Panc1 (cell line): ENCODE measurements around the gene SOX18. TPM values are rescaled to one million over a fixed set of nuclear protein-coding genes. Genes with fewer than 3 reads are reported as not detected.

Experiments
- ATAC-seq: fragments of 200-7000 bp; cut with Tn5 transposase; 2 replicates; pipeline ENCODE4 v1.9.1; 2020; ENCODE audit warnings: mild to moderate bottlenecking, moderate library complexity
- BruUV-seq: library from RNA; stranded (reverse); fragments of 400-500 nt; replicated peaks from 2 replicates; lab custom pipeline; 2021; lab: Mats Ljungman, UMichigan
- CTCF ChIA-PET: fragments of 300-600 bp; sonication (Branson Sonifier 250); formaldehyde crosslinking; loops from one replicate; lab custom pipeline; 2022; ENCODE audit warnings: antibody characterized with exemption; lab: Charles Lee
- POLR2A ChIA-PET: fragments of 300-600 bp; sonication (Branson Sonifier 250); formaldehyde crosslinking; loops from one replicate; lab custom pipeline; 2022; ENCODE audit warnings: antibody characterized with exemption; lab: Charles Lee
- DNase-seq: peaks from one replicate; pipeline ENCODE4 v3.0.0-alpha.2; 2010; ENCODE audit warnings: low read depth, low spot score
- H3K27ac ChIP-seq: 2 replicates; pipeline ENCODE4 v1.5.1; 2011; ENCODE audit warnings: mild to moderate bottlenecking, low read length, inconsistent platforms
- H3K27me3 ChIP-seq: fragments of 200-500 bp; sonication (Bioruptor generic); 2 replicates; pipeline ENCODE4 v1.6.0; 2014; ENCODE audit warnings: low read length, inconsistent platforms; ENCODE audit not compliant: control insufficient read depth, insufficient read depth
- H3K36me3 ChIP-seq: fragments of 200-500 bp; sonication (Bioruptor generic); 2 replicates; pipeline ENCODE4 v1.5.1; 2014; ENCODE audit warnings: inconsistent platforms, mild to moderate bottlenecking, low read length, moderate library complexity; ENCODE audit not compliant: control insufficient read depth, insufficient read depth
- H3K4me1 ChIP-seq: 2 replicates; pipeline ENCODE4 v1.5.1; 2011; ENCODE audit warnings: inconsistent platforms, mild to moderate bottlenecking, low read length, moderate library complexity; ENCODE audit not compliant: control insufficient read depth, insufficient read depth
- H3K4me3 ChIP-seq, 2 experiments: 2 replicates each; pipeline ENCODE4 v1.5.1; 2011 to 2012; ENCODE audit warnings: low read depth in 2 of 2, low read length in 2 of 2, mild to moderate bottlenecking in 2 of 2, inconsistent platforms in 1 of 2, moderate library complexity in 1 of 2
- H3K9me3 ChIP-seq: fragments of 200-500 bp; sonication (Bioruptor generic); 2 replicates; pipeline ENCODE4 v1.5.1; 2014; ENCODE audit warnings: low read depth, mild to moderate bottlenecking, inconsistent platforms, low read length, moderate library complexity; ENCODE audit not compliant: control insufficient read depth, insufficient read depth
- POLR2AphosphoS5 ChIP-seq: IDR thresholded peaks from 2 replicates; pipeline ENCODE4 v1.6.1; 2012; ENCODE audit warnings: mild to moderate bottlenecking, low read depth, low read length, moderate library complexity
- SIN3A ChIP-seq: IDR thresholded peaks from 2 replicates; pipeline ENCODE4 v1.6.1; 2012; ENCODE audit warnings: low read depth, mild to moderate bottlenecking, low read length, moderate library complexity, borderline replicate concordance; ENCODE audit not compliant: insufficient read depth
- TCF7L2 ChIP-seq: IDR thresholded peaks from 2 replicates; pipeline ENCODE4 v1.6.1; 2011; ENCODE audit warnings: mild to moderate bottlenecking, low read depth, low read length, inconsistent platforms
- in situ Hi-C: cut with HindIII; loops from 2 replicates; pipeline ENCODE4 v1.10.0; 2016; ENCODE audit warnings: low sequenced_read_pairs, low pct_unique_long_range_greater_than_20kb
- intact Hi-C: fragments of 100-400 bp; cut with micrococcal nuclease; formaldehyde crosslinking; loops from one replicate; pipeline ENCODE4 v1.10.0; 2022; ENCODE audit not compliant: unreplicated experiment
- total RNA-seq: library from RNA; stranded (reverse); gene quantifications from one replicate; pipeline ENCODE4 v1.2.1, GENCODE V29; 2021; ENCODE audit not compliant: unreplicated experiment
- TF ChIP-seq, protein P1 (sequence below), 2 experiments: IDR thresholded peaks; 2 replicates each; pipeline ENCODE4 v1.6.1; 2011 to 2012; ENCODE audit warnings: low read depth in 2 of 2, control low read depth in 1 of 2, low read length in 1 of 2, mild to moderate bottlenecking in 1 of 2, moderate library complexity in 1 of 2; ENCODE audit not compliant: insufficient read depth in 1 of 2
- TF ChIP-seq, protein P2 (sequence below): fragments of 450-650 bp; IDR thresholded peaks from 2 replicates; pipeline ENCODE4 v1.5.1; 2017; ENCODE audit warnings: mild to moderate bottlenecking

SOX18 gene
- total RNA-seq, 1 experiment from 2014 or later = 18.7 TPM

DNA sequence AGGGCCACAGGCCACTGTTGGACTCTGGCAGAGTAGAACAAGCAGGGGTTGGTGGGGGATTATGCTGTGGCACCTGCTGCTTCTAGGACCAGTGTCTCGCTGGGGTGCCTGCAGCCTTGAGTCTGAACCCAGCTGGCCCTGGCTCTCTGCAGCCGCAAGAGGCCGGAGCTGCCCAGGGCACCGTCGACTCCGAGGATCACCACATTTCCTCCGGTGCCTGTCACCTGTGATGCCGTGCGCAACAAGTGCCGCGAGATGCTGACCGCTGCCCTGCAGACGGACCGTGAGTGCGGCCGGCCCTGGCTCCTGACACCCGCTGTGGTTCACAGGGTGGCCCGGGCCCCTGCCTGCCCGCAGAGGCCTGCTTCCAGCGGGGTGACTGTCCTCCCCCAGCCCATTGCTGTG is 19.8 kb upstream of the SOX18 start:
- no peak overlapping the region for H3K27ac ChIP-seq
- H3K4me1 ChIP-seq = peaks cover 21% of the 10 kb centered on the region
- CTCF ChIA-PET = no interaction called here
- intact Hi-C loops = no loop called here
- TF ChIP-seq, protein P1, sequence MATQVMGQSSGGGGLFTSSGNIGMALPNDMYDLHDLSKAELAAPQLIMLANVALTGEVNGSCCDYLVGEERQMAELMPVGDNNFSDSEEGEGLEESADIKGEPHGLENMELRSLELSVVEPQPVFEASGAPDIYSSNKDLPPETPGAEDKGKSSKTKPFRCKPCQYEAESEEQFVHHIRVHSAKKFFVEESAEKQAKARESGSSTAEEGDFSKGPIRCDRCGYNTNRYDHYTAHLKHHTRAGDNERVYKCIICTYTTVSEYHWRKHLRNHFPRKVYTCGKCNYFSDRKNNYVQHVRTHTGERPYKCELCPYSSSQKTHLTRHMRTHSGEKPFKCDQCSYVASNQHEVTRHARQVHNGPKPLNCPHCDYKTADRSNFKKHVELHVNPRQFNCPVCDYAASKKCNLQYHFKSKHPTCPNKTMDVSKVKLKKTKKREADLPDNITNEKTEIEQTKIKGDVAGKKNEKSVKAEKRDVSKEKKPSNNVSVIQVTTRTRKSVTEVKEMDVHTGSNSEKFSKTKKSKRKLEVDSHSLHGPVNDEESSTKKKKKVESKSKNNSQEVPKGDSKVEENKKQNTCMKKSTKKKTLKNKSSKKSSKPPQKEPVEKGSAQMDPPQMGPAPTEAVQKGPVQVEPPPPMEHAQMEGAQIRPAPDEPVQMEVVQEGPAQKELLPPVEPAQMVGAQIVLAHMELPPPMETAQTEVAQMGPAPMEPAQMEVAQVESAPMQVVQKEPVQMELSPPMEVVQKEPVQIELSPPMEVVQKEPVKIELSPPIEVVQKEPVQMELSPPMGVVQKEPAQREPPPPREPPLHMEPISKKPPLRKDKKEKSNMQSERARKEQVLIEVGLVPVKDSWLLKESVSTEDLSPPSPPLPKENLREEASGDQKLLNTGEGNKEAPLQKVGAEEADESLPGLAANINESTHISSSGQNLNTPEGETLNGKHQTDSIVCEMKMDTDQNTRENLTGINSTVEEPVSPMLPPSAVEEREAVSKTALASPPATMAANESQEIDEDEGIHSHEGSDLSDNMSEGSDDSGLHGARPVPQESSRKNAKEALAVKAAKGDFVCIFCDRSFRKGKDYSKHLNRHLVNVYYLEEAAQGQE (IDR thresholded peaks at IDR 0.05; ENCODE audit: insufficient read depth in 1 of 2, low read depth in 2 of 2, low read length in 1 of 2) = no peak
- TF ChIP-seq SIN3A = no peak
- no peak for TF ChIP-seq TCF7L2
- TF ChIP-seq, protein P2, sequence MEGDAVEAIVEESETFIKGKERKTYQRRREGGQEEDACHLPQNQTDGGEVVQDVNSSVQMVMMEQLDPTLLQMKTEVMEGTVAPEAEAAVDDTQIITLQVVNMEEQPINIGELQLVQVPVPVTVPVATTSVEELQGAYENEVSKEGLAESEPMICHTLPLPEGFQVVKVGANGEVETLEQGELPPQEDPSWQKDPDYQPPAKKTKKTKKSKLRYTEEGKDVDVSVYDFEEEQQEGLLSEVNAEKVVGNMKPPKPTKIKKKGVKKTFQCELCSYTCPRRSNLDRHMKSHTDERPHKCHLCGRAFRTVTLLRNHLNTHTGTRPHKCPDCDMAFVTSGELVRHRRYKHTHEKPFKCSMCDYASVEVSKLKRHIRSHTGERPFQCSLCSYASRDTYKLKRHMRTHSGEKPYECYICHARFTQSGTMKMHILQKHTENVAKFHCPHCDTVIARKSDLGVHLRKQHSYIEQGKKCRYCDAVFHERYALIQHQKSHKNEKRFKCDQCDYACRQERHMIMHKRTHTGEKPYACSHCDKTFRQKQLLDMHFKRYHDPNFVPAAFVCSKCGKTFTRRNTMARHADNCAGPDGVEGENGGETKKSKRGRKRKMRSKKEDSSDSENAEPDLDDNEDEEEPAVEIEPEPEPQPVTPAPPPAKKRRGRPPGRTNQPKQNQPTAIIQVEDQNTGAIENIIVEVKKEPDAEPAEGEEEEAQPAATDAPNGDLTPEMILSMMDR = no peak
- no peak for TF ChIP-seq POLR2AphosphoS5
- no peaks in the 10 kb centered on the region for H3K27me3 ChIP-seq
- H3K4me3 ChIP-seq = no peak overlapping the region
- ATAC-seq (no peak), DNase-seq (no peak)
- POLR2A ChIA-PET = no interaction called here
- no peaks in the 10 kb centered on the region for H3K36me3 ChIP-seq
- no peaks in the 10 kb centered on the region for H3K9me3 ChIP-seq
- no TSS peak for BruUV-seq
- in situ Hi-C loops = no loop called here

DNA sequence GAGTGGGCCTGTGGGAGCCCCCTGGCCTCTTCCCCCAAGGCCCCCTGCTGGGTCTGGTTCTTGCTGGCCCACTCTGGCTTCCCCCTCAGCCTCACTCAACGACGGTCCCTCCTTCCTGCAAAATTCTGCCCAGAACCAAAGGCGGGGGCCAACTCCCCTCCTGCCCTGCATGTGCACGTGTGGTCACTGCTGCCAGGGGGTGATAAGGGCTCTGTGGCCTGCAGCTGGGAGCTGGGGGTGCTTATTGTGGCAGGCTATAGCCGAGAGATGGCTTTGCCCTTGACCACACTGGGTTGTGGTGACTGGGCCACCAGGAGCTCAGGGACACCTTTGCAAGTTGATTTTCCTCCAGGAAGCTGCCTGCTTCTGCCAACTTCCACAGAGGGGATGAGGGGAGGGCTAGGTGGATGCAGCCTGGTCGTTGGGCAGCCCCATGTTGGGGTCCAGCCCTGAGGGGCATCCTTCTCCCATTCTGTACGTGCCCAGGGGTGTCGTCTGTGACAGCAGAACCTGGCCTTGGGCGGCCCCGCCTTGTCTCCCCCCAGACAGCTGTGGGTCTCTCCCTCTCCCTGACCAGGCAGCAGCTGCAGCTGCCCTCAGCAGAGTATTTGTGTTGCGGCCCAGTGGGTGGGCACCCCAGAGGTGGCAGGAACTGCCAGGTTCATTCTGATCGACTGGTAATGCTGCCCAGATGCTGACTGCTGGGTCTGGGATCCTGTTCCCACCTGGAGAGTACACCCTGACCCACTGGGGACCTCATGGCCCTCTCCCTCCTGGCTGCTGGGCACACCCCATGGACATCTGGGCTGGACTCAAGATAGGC is 19.2 kb upstream of the SOX18 start:
- CTCF ChIA-PET = no interaction called here
- H3K4me3 ChIP-seq = no peak overlapping the region
- no TSS peak for BruUV-seq
- TF ChIP-seq, protein P2 = no peak
- TF ChIP-seq POLR2AphosphoS5 (no peak), TCF7L2 (no peak)
- ATAC-seq (no peak), DNase-seq (no peak)
- no peaks in the 10 kb centered on the region for H3K9me3 ChIP-seq
- intact Hi-C loops (no loop called here), in situ Hi-C loops (no loop called here)
- H3K27ac ChIP-seq = no peak overlapping the region
- POLR2A ChIA-PET = no interaction called here
- peaks cover 26% of the 10 kb centered on the region for H3K4me1 ChIP-seq
- no peaks in the 10 kb centered on the region for H3K27me3 ChIP-seq
- H3K36me3 ChIP-seq = no peaks in the 10 kb centered on the region
